Lower leg skin (tissue), 4 donors: Measurements from ENCODE around the gene GPNMB. TPM values are rescaled to one million over a fixed set of nuclear protein-coding genes. Genes with fewer than 3 reads are reported as not detected.

ENCODE experiments used
- DNase-seq, 2 donors: peaks; one replicate each; pipeline ENCODE4 v3.0.0-alpha.2; 2019; ENCODE audit warnings: low spot score in 2 of 2
- H3K4me3 ChIP-seq: fragments of 200-600 bp; sonication (generic); 2 replicates; pipeline ENCODE4 v1.5.1; 2017; ENCODE audit warnings: mild to moderate bottlenecking, low read depth; ENCODE audit not compliant: poor library complexity, severe bottlenecking
- CTCF ChIP-seq, 3 donors: fragments of 450-650 bp; IDR thresholded peaks; one replicate each; pipeline ENCODE4 v1.5.1; 2016; ENCODE audit warnings: antibody characterized with exemption in 3 of 3, mild to moderate bottlenecking in 3 of 3, moderate library complexity in 2 of 3
- POLR2A ChIP-seq, 2 donors: fragments of 450-650 bp; IDR thresholded peaks; one replicate each; pipeline ENCODE4 v1.6.1; 2016 to 2017; ENCODE audit warnings: antibody characterized with exemption in 2 of 2, mild to moderate bottlenecking in 1 of 2, moderate library complexity in 1 of 2
- WGBS, 2 donors: methylation state at CpG; one replicate each; pipeline ENCODE4 v1.1.5; 2018; 5-methylcytosine and 5-hydroxymethylcytosine counted together
- intact Hi-C: fragments of 100-400 bp; cut with DNase I; formaldehyde crosslinking; loops from one replicate; pipeline ENCODE4 v1.15.0; 2023; ENCODE audit warnings: low total_unique reads
- total RNA-seq, 4 donors: library from RNA; depleted of rRNA; stranded (reverse); fragments of >200 nt; gene quantifications; one replicate each; pipeline ENCODE4 v1.1.0, GENCODE V29; 2016

Gene GPNMB
- total RNA-seq, 4 donors from 2014 or later = 357 to 554 (median 469) TPM

GRCh38 chr7:23264916-23265458 lies 18.4 kb downstream of the GPNMB start:
- intact Hi-C loops = no loop called here
- DNase-seq = no peak
- TF ChIP-seq CTCF (IDR thresholded peaks at IDR 0.05) = no peak
- TF ChIP-seq POLR2A (IDR thresholded peaks at IDR 0.05) = no peak
- WGBS, 2 donors = 72 to 74% methylated on average over 7 of the region's 7 CpGs
- H3K4me3 ChIP-seq = no peak overlapping the region

- no peak for DNase-seq
- TF ChIP-seq CTCF (IDR thresholded peaks at IDR 0.05) (no peak), POLR2A (IDR thresholded peaks at IDR 0.05) (no peak)
- H3K4me3 ChIP-seq = no peak overlapping the region
- 85 to 87% methylated on average over 2 of the region's 2 CpGs for whole genome bisulfite sequencing, 2 donors
- intact Hi-C loops = no loop called here
These were observed 20.3 kb downstream of the GPNMB start for GRCh38 chr7:23266918-23267317.

- TF ChIP-seq POLR2A (IDR thresholded peaks at IDR 0.05) (no peak), CTCF (IDR thresholded peaks at IDR 0.05) (no peak)
- DNase-seq = no peak
- 97 to 100% methylated on average over 2 of the region's 2 CpGs for WGBS, 2 donors
- H3K4me3 ChIP-seq = no peak overlapping the region
- intact Hi-C loops = no loop called here
These were observed 20.8 kb downstream of the GPNMB start for GRCh38 chr7:23267357-23267756.

- DNase-seq = no peak
- H3K4me3 ChIP-seq = no peak overlapping the region
- 93 to 98% methylated on average over 2 of the region's 2 CpGs for WGBS, 2 donors
- TF ChIP-seq CTCF (IDR thresholded peaks at IDR 0.05) = no peak
- TF ChIP-seq POLR2A (IDR thresholded peaks at IDR 0.05) = no peak
- intact Hi-C loops = no loop called here
These were observed 21.6 kb downstream of the GPNMB start for GRCh38 chr7:23268167-23268566.

- DNase-seq = no peak
- TF ChIP-seq CTCF (IDR thresholded peaks at IDR 0.05) (no peak), POLR2A (IDR thresholded peaks at IDR 0.05) (no peak)
- intact Hi-C loops = no loop called here
- WGBS, 2 donors = 77 to 79% methylated on average over 4 of the region's 4 CpGs
- H3K4me3 ChIP-seq = no peak overlapping the region
These were observed 22.2 kb downstream of the GPNMB start for GRCh38 chr7:23268746-23269145.

GRCh38 chr7:23272275-23272674 lies 25.7 kb downstream of the GPNMB start:
- intact Hi-C loops = loop anchor here (10.0 kb wide), 2 partner anchors 87 to 273 kb away; partner anchors contain the start of gene NUP42
- DNase-seq = no peak
- no peak overlapping the region for H3K4me3 ChIP-seq
- WGBS, 2 donors = 87 to 97% methylated on average over 2 of the region's 2 CpGs
- TF ChIP-seq POLR2A (IDR thresholded peaks at IDR 0.05) (no peak), CTCF (IDR thresholded peaks at IDR 0.05) (no peak)
